Stimulated activated CD4-positive, alpha-beta T cell treated with anti-CD3 and anti-CD28 coated beads, Interleukin-1b, Interleukin-23, amount 100 ng/mL, for 4 hours (primary cell): Measurements from ENCODE around the gene GGPS1.
"Not testable (repeated sequence)": the region's sequence is repeated elsewhere in the genome, so short reads cannot be mapped to it uniquely, and the experiment has no call there.

Experiments used
- DNase-seq, 2 donors: peaks; one replicate each; pipeline ENCODE4 v3.0.0-alpha.2; 2020; ENCODE audit warnings: low read depth in 2 of 2

The GGPS1 gene

DNA sequence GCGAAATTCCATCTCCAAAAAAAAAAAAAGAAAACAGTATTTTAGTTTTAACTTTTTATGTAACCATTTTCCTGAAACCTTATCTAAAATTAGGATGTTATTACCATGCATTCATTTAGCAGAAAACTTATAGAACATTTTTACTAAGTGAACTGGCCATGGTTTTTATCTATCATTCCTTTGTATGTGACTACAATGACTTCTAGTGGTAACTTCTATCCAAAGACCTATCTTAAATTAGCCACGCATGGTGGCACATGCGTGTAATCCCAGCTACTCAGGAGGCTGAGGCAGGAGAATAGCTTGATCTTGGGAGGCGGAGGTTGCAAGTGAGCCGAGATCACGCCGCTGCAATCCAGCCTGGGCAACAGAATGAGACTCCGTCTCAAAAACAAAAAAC, 11.4 kb downstream of the GGPS1 start:
- DNase-seq, result no peak

DNA sequence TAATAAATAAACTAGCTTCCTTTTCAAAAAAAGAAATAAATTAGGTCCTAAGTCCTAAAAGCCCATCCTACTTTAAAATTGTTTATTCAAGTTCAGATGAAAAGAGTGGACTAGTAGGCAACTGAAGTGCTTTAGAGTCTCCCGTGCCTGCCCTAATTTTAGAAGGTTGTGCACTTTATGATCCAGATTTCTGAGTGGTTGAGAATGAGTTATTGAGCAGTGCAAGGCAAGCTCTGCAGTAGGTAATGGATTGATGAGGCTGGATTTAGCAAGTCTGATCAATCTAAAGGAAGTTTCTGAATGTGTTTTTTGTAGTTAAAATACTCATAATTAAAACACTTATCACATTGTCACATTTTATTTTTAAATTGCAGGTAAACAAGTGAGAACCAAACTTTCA, 13.0 kb downstream of the GGPS1 start:
- DNase-seq, result no peak

DNA sequence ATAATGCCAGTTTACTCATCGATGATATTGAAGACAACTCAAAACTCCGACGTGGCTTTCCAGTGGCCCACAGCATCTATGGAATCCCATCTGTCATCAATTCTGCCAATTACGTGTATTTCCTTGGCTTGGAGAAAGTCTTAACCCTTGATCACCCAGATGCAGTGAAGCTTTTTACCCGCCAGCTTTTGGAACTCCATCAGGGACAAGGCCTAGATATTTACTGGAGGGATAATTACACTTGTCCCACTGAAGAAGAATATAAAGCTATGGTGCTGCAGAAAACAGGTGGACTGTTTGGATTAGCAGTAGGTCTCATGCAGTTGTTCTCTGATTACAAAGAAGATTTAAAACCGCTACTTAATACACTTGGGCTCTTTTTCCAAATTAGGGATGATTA, 13.7 kb downstream of the GGPS1 start:
- DNase-seq, result no peak

DNA sequence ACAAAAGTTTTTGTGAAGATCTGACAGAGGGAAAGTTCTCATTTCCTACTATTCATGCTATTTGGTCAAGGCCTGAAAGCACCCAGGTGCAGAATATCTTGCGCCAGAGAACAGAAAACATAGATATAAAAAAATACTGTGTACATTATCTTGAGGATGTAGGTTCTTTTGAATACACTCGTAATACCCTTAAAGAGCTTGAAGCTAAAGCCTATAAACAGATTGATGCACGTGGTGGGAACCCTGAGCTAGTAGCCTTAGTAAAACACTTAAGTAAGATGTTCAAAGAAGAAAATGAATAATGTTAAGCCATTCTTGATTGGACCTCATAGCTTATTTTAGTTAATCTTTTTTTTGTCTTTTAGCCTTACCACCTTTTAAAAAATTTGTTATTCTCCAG, 14.1 kb downstream of the GGPS1 start:
- DNase-seq, result no peak

DNA sequence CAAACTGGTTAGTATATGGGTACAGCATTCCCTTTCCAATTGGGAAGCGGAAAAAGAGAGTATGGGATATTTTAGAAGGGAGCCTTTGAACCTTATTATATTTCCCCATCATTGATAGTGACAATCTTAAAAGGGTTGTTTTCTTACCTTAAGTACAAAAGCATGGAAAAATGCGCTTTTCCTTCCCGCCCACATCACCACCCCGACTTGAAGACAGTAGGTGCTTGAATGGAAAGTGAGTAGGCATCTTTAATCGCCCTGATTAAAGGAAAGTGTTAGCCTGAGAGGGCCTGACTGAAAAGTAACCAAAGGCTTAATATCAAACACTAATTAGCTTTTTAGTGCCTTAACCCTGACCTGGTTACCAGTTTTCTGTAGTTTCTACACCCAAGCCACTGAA, 15.4 kb downstream of the GGPS1 start:
- DNase-seq, result no peak

DNA sequence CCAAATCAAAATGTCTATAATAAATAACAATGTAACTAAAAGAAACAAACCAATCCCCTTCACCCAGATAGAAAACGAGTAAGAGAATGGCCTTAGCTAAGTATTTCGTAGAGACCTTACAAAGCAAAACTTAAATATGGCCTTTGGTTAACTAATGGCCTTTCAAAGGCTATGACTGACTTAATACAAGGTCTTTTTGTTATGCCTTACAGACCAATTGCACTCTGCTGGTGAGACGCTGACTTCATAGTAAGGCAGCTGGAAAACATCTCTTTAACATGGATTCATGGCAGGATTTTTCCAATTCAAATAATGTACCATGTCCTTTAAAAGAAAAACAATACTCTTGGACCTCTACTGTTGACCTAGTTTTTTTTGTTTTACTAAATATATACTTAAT, 23.1 kb downstream of the GGPS1 start:
- no peak for DNase-seq

DNA sequence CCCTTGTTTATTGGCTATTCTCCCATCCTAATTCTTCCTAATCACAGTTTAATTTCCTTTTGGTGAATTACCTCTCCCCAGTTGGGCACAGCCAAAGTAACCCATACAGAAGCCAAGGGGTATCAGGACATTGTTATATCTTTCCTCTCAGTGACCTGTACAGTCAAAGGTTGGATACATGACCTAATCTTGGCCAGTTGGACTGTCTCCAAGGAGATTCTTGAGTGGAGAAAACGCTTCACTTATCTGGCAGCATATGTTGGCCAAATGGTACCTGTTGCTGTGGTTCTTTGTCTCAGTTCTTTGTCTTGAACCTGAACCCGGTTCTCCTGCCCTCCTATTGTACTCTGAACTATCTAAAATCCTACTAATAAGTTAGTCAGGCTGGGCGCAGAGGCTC, 23.5 kb downstream of the GGPS1 start:
- DNase-seq, result no peak

DNA sequence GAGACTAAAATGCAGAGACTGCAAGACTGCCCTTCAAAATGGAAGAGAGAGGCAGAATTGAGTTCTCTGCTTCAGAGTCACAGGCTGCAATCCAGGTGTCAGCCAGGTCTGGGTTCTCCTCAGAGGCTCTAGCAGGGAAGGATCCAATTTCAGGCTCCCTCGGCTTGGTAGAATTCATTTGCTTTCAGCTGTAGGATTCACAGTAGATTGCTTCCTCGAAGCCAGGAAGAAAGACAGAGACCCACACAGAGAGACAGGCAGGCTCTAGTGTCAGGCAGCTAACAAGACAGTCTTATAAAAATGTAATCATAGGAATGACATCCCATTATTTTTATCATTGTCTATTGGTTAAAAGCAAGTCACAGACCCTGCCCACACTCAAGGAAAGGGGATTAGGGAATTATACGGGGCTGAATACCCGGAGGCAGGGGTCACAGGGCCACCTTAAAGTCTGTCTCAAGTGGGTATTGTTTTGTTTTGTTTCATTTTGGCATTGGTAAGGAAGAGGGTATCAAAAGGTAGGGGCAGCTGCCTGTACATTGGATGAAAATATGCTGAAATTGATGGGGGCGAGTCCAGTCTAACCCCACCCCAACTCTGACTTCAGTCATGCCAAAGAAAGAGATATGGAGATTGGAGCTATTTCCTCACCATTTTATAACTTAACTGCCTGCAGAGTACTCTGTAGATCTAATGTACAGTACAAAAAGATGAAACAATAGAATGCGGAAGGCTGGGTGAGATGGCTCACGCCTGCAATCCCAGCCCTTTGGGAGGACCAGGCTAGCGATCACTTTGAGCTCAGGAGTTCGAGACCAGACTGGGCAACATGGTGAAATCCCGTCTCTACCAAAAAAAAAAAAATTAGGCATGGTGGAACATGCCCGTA, 29.4 kb downstream of the GGPS1 start:
- no peak for DNase-seq

DNA sequence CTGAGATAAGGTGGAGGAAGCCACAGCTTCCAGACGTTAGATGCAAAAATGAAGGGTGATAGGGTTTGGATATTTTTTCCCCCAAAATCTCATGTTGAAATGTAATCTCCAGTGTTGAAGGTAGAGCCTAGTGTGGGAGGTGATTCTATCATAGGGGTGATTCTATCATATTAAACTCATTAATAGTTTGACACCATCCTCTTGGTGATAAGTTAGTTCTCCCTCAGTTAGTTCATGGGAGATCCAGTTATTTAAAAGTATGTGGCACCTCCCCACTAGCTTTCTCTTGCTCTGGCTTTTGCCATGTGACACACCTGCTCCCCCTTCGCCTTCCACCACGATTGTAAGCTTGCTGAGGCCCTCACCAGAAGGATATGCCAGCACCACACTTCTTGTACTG, 30.5 kb downstream of the GGPS1 start:
- no peak for DNase-seq

DNA sequence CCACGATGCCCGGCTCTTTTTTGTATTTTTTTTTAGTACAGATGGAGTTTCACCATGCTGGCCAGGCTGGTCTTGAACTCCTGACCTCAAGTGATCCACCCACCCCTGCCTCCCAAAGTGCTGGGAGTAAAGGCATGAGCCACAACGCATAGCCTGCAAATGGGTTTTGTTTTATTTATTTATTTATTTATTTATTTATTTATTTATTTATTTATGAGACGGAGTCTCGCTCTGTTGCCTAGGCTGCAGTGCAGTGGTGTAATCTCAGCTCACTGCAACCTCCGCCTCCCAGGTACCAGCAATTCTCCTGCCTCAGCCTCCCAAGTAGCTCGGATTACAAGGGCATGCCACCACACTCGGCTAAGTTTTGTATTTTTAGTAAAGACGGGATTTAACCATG, 35.8 kb downstream of the GGPS1 start:
- DNase-seq, result not testable (repeated sequence)

DNA sequence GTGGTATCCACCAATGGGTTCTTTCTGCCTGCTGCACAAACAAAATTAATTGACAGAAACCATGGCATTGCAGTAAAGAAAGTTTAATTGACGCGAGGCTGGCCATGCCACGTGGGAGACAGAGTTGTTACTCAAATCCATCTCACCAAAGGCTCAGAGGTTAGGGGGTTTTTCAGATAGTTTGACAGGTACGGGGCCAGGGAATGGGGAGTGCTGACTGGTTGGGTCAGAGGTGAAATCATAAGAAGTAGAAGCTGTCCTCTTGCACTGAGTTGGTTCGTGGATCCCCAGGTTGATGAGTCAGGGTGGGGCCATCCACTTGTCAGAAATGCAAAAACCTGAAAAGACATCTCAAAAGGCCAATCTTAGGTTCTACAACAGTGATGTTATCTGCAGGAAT, 37.9 kb downstream of the GGPS1 start:
- DNase-seq, result peak in 1 of 2 donors; percentile 11

DNA sequence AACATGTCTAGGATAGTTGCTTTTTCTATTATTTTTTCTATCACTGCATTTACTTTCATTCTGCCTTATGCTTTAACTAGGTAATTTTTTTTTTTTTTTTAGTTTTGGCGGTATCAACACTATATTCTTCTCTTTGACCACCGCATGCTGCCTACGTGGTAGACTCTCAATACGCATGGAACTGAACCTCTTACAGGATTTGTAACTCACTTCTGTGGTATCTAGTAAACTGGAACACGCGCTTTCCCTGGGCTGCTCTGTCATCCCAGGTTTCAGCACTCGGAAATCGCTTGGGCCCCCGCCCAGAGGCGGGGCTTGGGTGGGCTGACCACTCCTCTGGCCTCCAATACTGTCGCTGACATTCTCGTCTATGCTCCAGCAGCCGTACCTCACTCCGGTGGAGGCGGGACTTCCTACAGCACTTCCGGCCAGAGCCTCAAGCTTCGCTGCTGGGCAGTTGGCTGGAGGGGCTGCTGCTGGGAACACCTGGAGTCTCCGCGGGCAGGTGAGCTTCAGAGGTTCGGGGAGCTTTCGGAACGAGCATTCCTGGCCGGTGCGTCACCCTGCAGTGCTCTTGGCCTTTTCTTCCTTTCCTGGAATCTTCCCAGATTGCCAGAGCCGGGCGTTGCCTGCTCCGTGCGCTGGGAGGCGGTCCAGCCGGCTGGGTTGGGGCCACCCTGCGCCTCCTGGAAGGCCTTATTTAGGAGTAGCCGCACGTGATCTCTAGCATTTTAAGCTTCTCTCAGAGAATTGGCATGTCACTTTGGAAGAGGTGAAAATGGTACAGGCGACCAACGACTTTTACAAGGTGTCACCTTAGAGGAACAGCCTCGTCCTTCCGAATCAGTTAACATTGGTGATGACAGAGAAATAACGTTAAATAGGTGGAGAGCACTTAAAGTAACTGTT, 38.9 kb downstream of the GGPS1 start, which contains the start of gene TBCE:
TSS of gene TBCE (plus strand) at position 428 of the 909 bp plus-strand sequence. CDS start 12,623 bp downstream, outside the sequence.
- peak; percentile 65 to 80 for DNase-seq

DNA sequence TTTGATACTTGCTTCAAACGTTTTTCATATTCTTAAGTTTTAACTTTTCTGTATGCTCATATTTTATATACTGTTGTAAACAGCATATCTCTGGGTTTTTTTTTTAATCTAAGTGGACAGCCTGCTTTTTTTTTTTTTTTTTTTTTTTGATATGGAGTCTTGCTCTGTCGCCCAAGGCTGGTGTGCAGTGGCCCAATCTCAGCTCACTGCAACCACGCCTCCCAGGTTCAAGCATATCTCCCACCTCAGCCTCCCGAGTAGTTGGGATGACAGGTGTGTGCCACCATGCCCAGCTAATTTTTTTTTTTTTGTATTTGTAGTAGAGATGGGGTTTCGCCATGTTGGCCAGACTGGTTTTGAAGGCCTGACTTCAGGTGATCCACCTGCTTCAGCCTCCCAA, 40.1 kb downstream of the GGPS1 start:
- no peak for DNase-seq

DNA sequence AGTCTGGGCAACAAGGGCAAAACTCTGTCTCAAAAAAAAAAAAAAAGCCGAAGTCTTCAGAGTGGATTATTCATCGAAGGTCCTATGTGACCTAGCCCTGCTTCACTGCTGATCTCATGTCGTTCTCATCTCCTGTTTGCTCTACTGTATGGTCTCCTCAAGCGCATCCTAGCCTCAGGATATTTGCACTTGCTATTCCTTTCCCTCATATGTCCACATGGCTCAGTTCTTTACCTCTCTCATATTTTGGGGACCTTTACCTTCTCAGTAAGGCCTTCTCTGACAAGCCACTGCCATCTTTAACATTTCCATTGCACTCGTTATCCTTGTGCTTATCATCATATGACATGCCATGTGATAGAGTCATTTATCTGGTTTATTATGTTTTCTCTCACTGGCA, 41.4 kb downstream of the GGPS1 start:
- DNase-seq, result no peak

DNA sequence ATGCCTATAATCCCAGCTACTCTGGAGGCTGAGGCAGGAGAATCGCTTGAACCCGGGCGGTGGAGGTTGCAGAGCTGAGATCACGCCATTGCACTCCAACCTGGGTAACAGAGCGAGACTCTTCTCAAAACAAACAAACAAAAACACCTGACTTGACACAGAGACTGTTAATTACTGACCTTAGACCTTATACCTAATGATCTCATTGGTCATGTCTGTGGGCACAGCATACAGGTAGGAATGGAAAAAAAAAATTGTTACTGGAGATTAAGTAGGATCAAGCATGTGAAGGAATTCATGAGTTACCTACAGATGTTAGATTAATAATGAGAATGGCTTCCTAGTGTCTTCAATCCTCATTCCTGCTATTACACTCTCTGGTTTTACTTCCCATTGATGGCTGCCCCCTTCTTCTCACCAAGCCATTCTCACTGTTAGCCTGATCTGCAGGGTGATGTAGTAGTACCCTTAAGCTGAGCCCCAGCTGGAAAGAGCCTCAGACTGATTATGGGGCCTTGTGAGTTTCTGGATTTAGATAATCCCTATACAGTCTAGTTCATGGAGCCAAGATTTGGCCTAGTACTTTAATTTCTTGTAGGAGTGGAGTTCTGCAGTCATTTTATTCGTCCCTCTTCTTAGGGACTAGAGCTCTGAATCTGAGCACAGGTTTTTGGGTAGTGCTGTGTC, 47.7 kb downstream of the GGPS1 start:
- no peak for DNase-seq

DNA sequence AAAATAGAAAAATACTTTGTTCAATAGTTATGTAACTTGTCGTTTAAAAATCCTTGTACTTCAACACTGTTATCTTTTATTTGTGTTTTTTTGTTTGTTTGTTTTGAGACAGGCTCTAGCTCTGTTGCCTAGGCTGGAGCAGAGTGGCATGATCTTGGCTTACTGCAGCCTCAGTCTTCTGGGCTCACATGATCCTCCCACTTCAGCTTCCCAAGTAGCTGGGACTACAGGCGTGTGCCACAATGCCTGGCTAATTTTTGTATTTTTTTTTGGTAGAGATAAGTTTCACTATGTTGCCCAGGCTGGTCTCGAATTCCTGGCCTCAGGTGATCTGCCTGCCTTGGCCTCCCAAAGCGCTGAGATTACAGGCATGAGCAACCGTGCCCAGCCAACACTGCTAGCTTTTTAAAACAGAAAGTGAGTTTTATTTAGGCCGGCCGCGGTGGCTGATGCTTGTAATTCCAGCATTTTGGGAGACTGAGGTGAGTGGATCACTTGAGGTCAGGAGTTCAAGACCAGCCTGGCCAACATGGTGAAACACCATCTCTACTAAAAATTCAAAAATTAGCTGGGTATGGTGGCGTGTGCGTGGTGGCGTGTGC, 49.9 kb downstream of the GGPS1 start:
- DNase-seq, result not testable (repeated sequence)

DNA sequence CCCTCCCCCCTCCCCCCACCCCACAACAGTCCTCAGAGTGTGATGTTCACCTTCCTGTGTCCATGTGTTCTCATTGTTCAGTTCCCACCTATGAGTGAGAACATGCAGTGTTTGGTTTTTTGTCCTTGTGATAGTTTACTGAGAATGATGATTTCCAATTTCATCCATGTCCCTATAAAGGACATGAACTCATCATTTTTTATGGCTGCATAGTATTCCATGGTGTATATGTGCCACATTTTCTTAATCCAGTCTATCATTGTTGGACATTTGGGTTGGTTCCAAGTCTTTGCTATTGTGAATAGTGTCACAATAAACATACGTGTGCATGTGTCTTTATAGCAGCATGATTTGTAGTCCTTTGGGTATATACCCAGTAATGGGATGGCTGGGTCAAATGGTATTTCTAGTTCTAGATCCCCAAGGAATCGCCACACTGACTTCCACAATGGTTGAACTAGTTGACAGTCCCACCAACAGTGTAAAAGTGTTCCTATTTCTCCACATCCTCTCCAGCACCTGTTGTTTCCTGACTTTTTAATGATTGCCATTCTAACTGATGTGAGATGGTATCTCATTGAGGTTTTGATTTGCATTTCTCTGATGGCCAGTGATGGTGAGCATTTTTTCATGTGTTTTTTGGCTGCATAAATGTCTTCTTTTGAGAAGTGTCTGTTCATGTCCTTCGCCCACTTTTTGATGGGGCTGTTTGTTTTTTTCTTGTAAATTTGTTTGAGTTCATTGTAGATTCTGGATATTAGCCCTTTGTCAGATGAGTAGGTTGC, 53.8 kb downstream of the GGPS1 start:
- not testable (repeated sequence) for DNase-seq

DNA sequence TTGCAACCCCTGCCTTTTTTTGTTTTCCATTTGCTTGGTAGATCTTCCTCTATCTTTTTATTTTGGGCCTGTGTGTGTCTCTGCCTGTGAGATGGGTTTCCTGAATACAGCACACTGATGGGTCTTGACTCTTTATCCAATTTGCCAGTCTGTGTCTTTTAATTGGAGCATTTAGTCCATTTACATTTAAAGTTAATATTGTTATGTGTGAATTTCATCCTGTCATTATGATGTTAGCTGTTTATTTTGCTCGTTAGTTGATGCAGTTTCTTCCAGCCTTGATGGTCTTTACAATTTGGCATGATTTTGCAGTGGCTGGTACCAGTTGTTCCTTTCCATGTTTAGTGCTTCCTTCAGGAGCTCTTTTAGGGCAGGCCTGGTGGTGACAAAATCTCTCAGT, 57.3 kb downstream of the GGPS1 start:
- DNase-seq, result not testable (repeated sequence)

DNA sequence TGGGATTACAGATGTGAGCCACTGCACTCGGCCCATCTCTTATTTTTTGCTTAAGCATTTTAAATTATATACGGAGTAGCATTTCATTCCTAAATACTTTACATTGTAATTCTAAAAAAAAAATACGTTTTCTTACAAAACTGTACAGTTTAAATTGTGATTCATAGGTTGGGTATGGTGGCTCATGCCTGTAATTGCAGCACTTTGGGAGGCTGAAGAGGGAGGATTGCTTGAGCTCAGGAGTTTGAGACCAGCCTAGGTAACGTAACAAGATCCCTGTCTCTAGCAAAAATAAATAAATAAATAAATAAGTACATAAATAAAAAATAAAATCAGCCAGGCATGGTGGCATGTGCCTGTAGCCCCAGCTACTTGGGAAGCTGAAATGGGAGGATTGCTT, 63.5 kb downstream of the GGPS1 start:
- no peak for DNase-seq
